H9 (cell line): ENCODE results near the gene TAF8. TPM values are rescaled to one million over a fixed set of nuclear protein-coding genes. Genes with fewer than 3 reads are reported as not detected.

Source experiments
- DNase-seq: peaks from one replicate; pipeline ENCODE4 v3.0.0-alpha.2; 2017
- H2AFZ ChIP-seq: one replicate; pipeline ENCODE4 v1.6.1; 2013; ENCODE audit warnings: mild to moderate bottlenecking, low read length, control low read depth, moderate library complexity
- H2AK5ac ChIP-seq: 2 replicates; pipeline ENCODE4 v1.6.1; 2013; ENCODE audit warnings: low read length, control low read depth, mixed read lengths; ENCODE audit not compliant: insufficient read length
- H2BK120ac ChIP-seq: one replicate; pipeline ENCODE4 v1.6.1; 2013; ENCODE audit warnings: low read depth, mild to moderate bottlenecking, low read length, control low read depth, inconsistent platforms; ENCODE audit not compliant: poor library complexity, severe bottlenecking
- H2BK12ac ChIP-seq: 2 replicates; pipeline ENCODE4 v1.6.1; 2013; ENCODE audit warnings: low read length, control low read depth, mixed read lengths, low read depth; ENCODE audit not compliant: insufficient read length
- H2BK15ac ChIP-seq: 2 replicates; pipeline ENCODE4 v1.6.1; 2013; ENCODE audit warnings: low read depth, low read length, control low read depth
- H2BK20ac ChIP-seq: one replicate; pipeline ENCODE4 v1.6.1; 2013; ENCODE audit warnings: low read depth, mild to moderate bottlenecking, low read length, control low read depth, inconsistent platforms; ENCODE audit not compliant: poor library complexity, severe bottlenecking
- H2BK5ac ChIP-seq: 2 replicates; pipeline ENCODE4 v1.6.1; 2013; ENCODE audit warnings: low read length, control low read depth, mixed read lengths; ENCODE audit not compliant: insufficient read length
- H3K14ac ChIP-seq: 2 replicates; pipeline ENCODE4 v1.6.1; 2013; ENCODE audit warnings: low read length, control low read depth; ENCODE audit not compliant: insufficient read depth
- H3K18ac ChIP-seq: 2 replicates; pipeline ENCODE4 v1.6.1; 2013; ENCODE audit warnings: low read depth, mild to moderate bottlenecking, mixed read lengths, low read length, control low read depth; ENCODE audit not compliant: insufficient read length
- H3K23ac ChIP-seq: 2 replicates; pipeline ENCODE4 v1.6.1; 2013; ENCODE audit warnings: low read length, control low read depth, mixed read lengths, low read depth; ENCODE audit not compliant: insufficient read length
- H3K23me2 ChIP-seq: 2 replicates; pipeline ENCODE4 v1.6.1; 2013; ENCODE audit warnings: low read depth, mild to moderate bottlenecking, mixed read lengths, low read length, control low read depth; ENCODE audit not compliant: insufficient read length, poor library complexity, severe bottlenecking
- H3K27ac ChIP-seq: 2 replicates; pipeline ENCODE4 v1.5.1; 2013; ENCODE audit warnings: low read length, control low read depth, mixed read lengths, low read depth; ENCODE audit not compliant: insufficient read length
- H3K27me3 ChIP-seq: 2 replicates; pipeline ENCODE4 v1.6.1; 2013; ENCODE audit warnings: low read length, control low read depth, inconsistent platforms; ENCODE audit not compliant: insufficient read depth
- H3K4ac ChIP-seq: 2 replicates; pipeline ENCODE4 v1.6.1; 2013; ENCODE audit warnings: low read depth, mild to moderate bottlenecking, control low read depth, inconsistent platforms, low read length, moderate library complexity
- H3K4me1 ChIP-seq: 2 replicates; pipeline ENCODE4 v1.6.1; 2013; ENCODE audit warnings: low read length, control low read depth, inconsistent platforms; ENCODE audit not compliant: insufficient read depth
- H3K4me2 ChIP-seq: 2 replicates; pipeline ENCODE4 v1.6.1; 2013; ENCODE audit warnings: low read length, control low read depth, mixed read lengths; ENCODE audit not compliant: insufficient read length, insufficient read depth
- H3K56ac ChIP-seq: 2 replicates; pipeline ENCODE4 v1.6.1; 2013; ENCODE audit warnings: low read depth, mild to moderate bottlenecking, mixed read lengths, low read length, control low read depth; ENCODE audit not compliant: insufficient read length
- H3K79me1 ChIP-seq: 2 replicates; pipeline ENCODE4 v1.6.1; 2013; ENCODE audit warnings: low read depth, mild to moderate bottlenecking, moderate library complexity, low read length, control low read depth, inconsistent platforms; ENCODE audit not compliant: insufficient read depth, poor library complexity, severe bottlenecking
- H3K79me2 ChIP-seq: 2 replicates; pipeline ENCODE4 v1.6.1; 2013; ENCODE audit warnings: low read length, control low read depth, inconsistent platforms; ENCODE audit not compliant: insufficient read depth
- H3K9ac ChIP-seq: 2 replicates; pipeline ENCODE4 v1.6.1; 2013; ENCODE audit warnings: low read length, control low read depth, mixed read lengths; ENCODE audit not compliant: insufficient read length; ENCODE audit errors: extremely low read depth
- H3K9me3 ChIP-seq: one replicate; pipeline ENCODE4 v1.6.1; 2013; ENCODE audit warnings: low read depth, low read length, inconsistent platforms; ENCODE audit not compliant: control insufficient read depth
- H3T11ph ChIP-seq: one replicate; pipeline ENCODE4 v1.6.1; 2013; ENCODE audit warnings: mild to moderate bottlenecking, low read length, control low read depth, inconsistent platforms
- H4K20me1 ChIP-seq: one replicate; pipeline ENCODE4 v1.6.1; 2013; ENCODE audit not compliant: control insufficient read depth, insufficient read length, insufficient read depth
- H4K5ac ChIP-seq: 2 replicates; pipeline ENCODE4 v1.6.1; 2013; ENCODE audit warnings: low read depth, mild to moderate bottlenecking, mixed read lengths, low read length, control low read depth; ENCODE audit not compliant: insufficient read length
- H4K8ac ChIP-seq: replicated peaks from 2 replicates; pipeline ENCODE4 v1.6.1; 2013; ENCODE audit warnings: low read length, control low read depth, mixed read lengths, low read depth; ENCODE audit not compliant: insufficient read length
- H4K91ac ChIP-seq: 2 replicates; pipeline ENCODE4 v1.6.1; 2013; ENCODE audit warnings: low read depth, mild to moderate bottlenecking, moderate library complexity, mixed read lengths, low read length, control low read depth; ENCODE audit not compliant: insufficient read length
- H3K27ac Mint-ChIP-seq, 3 experiments: 2 replicates in 2 of 3; 3 replicates in 1 of 3; pipeline ENCODE4 v1.8.0; 2020 to 2021; ENCODE audit warnings: mixed read lengths in 3 of 3, mild to moderate bottlenecking in 1 of 3, moderate library complexity in 1 of 3
- H3K27me3 Mint-ChIP-seq: 2 replicates; pipeline ENCODE4 v1.8.0; 2021; ENCODE audit warnings: low read depth, mild to moderate bottlenecking, moderate library complexity, mixed read lengths
- H3K36me3 Mint-ChIP-seq, 3 experiments: 2 replicates in 2 of 3; 3 replicates in 1 of 3; pipeline ENCODE4 v1.8.0; 2020 to 2021; ENCODE audit warnings: low read depth in 3 of 3, mixed read lengths in 3 of 3; ENCODE audit not compliant: insufficient read depth in 1 of 3
- H3K4me1 Mint-ChIP-seq, 2 experiments: 2 replicates each; pipeline ENCODE4 v1.8.0; 2020; ENCODE audit warnings: mixed read lengths in 2 of 2
- H3K4me3 Mint-ChIP-seq, 2 experiments: 2 replicates in 1 of 2; 3 replicates in 1 of 2; pipeline ENCODE4 v1.8.0; 2020 to 2021; ENCODE audit warnings: mild to moderate bottlenecking in 2 of 2, mixed read lengths in 2 of 2, moderate library complexity in 1 of 2
- H3K9me3 Mint-ChIP-seq, 2 experiments: 2 replicates in 1 of 2; 3 replicates in 1 of 2; pipeline ENCODE4 v1.8.0; 2020; ENCODE audit warnings: mild to moderate bottlenecking in 2 of 2, mixed read lengths in 2 of 2, moderate library complexity in 1 of 2
- WGBS: extraction: QIAGEN DNeasy Blood & Tissue Kit; methylation state at CpG from one replicate; pipeline ENCODE4 v1.1.7; 2013; ENCODE audit warnings: missing lambda C conversion rate, low lambda C conversion rate, mixed read lengths; ENCODE audit not compliant: insufficient read length; ENCODE audit errors: extremely low coverage; 5-methylcytosine and 5-hydroxymethylcytosine counted together
- total RNA-seq: library from RNA; stranded (reverse); gene quantifications from 2 replicates; pipeline ENCODE4 v1.2.1, GENCODE V29; 2021
- TF ChIP-seq, protein P1 (sequence below): fragments of 200-600 bp; sonication (generic); conservative IDR thresholded peaks from 3 replicates; pipeline ENCODE4 v1.8.0; 2021; ENCODE audit warnings: antibody characterized with exemption, mild to moderate bottlenecking

Gene TAF8
- total RNA-seq, 1 experiment from 2014 or later, result 30.4 TPM

DNA sequence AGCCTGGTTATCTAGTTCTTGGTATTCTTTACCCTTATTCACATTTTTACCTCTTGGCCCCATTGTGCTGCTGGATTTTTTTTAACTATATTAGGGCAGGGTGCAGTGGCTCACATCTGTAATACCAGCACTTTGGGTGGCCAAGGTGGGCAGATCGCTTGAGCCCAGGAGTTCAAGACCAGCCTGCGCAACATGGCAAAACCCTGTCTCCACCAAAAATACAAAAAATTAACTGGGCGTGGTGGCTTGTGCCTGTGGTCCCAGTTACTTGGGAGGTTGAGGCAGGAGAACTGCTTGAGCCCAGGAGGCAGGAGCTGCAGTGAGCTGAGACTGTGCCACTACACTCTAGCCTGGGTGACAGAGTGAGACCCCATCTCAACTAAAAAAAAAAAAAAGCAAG, 12.2 kb upstream of the TAF8 start:
- WGBS, result no CpG with 5 or more reads among the region's 3 CpGs
- H3K4me2 ChIP-seq, result no peak overlapping the region
- H3K27ac ChIP-seq, result no peak overlapping the region
- H4K20me1 ChIP-seq, result no peaks in the 10 kb centered on the region
- no peaks in the 10 kb centered on the region for H3K4me1 ChIP-seq
- Mint-ChIP-seq H3K4me1 (peaks cover 11 to 26% of the 10 kb centered on the region in 2 experiments), H3K4me3 (no peak overlapping the region), H3K27ac (no peak overlapping the region), H3K36me3 (no peaks in the 10 kb centered on the region; a peak in 1 of 7 replicates), H3K9me3 (no peaks in the 10 kb centered on the region), H3K27me3 (peaks cover 23% of the 10 kb centered on the region)
- no peaks in the 10 kb centered on the region for H3K79me2 ChIP-seq
- H3K18ac ChIP-seq, result no peak overlapping the region
- H3K23me2 ChIP-seq, result no peaks in the 10 kb centered on the region
- H2BK20ac ChIP-seq, result no peak overlapping the region
- H4K91ac ChIP-seq, result no peak overlapping the region
- no peaks in the 10 kb centered on the region for H3K9me3 ChIP-seq
- no peak overlapping the region for H4K5ac ChIP-seq
- no peak for DNase-seq
- H2BK15ac ChIP-seq, result no peak overlapping the region
- no peak overlapping the region for H3K9ac ChIP-seq
- no peak overlapping the region for H2BK120ac ChIP-seq
- no peak overlapping the region for H3K14ac ChIP-seq
- H4K8ac ChIP-seq, result no peak overlapping the region
- H3K79me1 ChIP-seq, result no peaks in the 10 kb centered on the region
- no peak overlapping the region for H2AFZ ChIP-seq
- H3K56ac ChIP-seq, result no peak overlapping the region
- H3T11ph ChIP-seq, result no peak overlapping the region
- TF ChIP-seq, protein P1, sequence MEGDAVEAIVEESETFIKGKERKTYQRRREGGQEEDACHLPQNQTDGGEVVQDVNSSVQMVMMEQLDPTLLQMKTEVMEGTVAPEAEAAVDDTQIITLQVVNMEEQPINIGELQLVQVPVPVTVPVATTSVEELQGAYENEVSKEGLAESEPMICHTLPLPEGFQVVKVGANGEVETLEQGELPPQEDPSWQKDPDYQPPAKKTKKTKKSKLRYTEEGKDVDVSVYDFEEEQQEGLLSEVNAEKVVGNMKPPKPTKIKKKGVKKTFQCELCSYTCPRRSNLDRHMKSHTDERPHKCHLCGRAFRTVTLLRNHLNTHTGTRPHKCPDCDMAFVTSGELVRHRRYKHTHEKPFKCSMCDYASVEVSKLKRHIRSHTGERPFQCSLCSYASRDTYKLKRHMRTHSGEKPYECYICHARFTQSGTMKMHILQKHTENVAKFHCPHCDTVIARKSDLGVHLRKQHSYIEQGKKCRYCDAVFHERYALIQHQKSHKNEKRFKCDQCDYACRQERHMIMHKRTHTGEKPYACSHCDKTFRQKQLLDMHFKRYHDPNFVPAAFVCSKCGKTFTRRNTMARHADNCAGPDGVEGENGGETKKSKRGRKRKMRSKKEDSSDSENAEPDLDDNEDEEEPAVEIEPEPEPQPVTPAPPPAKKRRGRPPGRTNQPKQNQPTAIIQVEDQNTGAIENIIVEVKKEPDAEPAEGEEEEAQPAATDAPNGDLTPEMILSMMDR, result no peak
- no peak overlapping the region for H2BK5ac ChIP-seq
- no peak overlapping the region for H2BK12ac ChIP-seq
- H2AK5ac ChIP-seq, result no peak overlapping the region
- no peaks in the 10 kb centered on the region; the same call in 1 of the 2 replicates for H3K27me3 ChIP-seq
- no peak overlapping the region for H3K23ac ChIP-seq
- H3K4ac ChIP-seq, result no peak overlapping the region
